ENCODE measurements around the gene CDK6. TPM values are rescaled to one million over a fixed set of nuclear protein-coding genes. Genes with fewer than 3 reads are reported as not detected.

The CDK6 gene
- total and polyA plus RNA-seq, 9 of the 15 experiments (the other 6 are each of a cell fraction or from before 2014, with no cell fraction given), result 7.6 to 109 (median 44.4) TPM

DNA sequence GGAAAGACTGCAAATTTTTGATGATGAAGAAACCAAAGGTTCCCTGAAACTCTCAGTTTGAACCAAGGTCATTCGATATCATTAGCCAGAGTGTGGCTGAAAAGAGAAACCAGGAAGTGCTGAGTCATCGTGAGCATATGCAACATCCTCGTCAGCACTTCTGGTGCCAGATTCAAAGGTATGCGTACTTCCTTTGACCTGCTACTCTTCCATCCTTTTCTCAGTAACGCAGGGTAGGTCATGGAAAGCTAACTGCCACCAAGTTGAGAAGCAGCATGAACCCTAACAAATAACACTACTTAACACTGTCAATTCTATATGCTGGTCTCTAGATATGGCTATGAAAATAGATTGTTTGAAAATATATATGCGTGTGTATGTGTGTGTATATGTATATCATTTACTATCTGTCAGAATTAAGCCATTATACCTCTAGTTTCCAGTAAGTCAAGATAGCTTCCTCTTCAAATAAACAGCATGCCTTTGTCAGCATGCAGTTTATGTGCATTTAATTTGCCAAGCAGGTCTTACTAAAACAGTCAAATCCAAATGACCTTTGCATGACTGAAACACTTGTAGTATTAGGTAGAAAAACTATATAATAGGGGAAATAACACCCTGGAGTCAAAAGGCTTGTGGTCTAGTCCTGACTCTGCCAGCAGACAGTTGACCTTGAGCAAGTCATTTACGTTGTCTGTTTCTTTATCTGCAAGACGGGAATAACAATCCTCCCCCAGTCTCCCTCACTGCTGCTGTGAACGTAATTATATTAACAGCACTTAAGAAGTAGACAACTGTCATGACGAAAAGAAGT lies 26.4 kb downstream of the CDK6 start (continued):
- TF ChIP-seq, protein P1, sequence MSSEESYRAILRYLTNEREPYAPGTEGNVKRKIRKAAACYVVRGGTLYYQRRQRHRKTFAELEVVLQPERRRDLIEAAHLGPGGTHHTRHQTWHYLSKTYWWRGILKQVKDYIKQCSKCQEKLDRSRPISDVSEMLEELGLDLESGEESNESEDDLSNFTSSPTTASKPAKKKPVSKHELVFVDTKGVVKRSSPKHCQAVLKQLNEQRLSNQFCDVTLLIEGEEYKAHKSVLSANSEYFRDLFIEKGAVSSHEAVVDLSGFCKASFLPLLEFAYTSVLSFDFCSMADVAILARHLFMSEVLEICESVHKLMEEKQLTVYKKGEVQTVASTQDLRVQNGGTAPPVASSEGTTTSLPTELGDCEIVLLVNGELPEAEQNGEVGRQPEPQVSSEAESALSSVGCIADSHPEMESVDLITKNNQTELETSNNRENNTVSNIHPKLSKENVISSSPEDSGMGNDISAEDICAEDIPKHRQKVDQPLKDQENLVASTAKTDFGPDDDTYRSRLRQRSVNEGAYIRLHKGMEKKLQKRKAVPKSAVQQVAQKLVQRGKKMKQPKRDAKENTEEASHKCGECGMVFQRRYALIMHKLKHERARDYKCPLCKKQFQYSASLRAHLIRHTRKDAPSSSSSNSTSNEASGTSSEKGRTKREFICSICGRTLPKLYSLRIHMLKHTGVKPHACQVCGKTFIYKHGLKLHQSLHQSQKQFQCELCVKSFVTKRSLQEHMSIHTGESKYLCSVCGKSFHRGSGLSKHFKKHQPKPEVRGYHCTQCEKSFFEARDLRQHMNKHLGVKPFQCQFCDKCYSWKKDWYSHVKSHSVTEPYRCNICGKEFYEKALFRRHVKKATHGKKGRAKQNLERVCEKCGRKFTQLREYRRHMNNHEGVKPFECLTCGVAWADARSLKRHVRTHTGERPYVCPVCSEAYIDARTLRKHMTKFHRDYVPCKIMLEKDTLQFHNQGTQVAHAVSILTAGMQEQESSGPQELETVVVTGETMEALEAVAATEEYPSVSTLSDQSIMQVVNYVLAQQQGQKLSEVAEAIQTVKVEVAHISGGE (CRISPR knock-in tag; IDR thresholded peaks at IDR 0.05), result peak in 1 of 3 experiments; percentile 58; a peak in 1 of 6 replicates
- peak; percentile 81 for TF ChIP-seq HDAC2 (IDR thresholded peaks at IDR 0.05)
- peak; percentile 69; the same call in 1 of the 2 replicates for TF ChIP-seq SOX6 (IDR thresholded peaks at IDR 0.05)
- TF ChIP-seq SRSF3 (IDR thresholded peaks at IDR 0.05; ENCODE audit: insufficient read depth, low read length), result no peak
- TF ChIP-seq, protein P2, sequence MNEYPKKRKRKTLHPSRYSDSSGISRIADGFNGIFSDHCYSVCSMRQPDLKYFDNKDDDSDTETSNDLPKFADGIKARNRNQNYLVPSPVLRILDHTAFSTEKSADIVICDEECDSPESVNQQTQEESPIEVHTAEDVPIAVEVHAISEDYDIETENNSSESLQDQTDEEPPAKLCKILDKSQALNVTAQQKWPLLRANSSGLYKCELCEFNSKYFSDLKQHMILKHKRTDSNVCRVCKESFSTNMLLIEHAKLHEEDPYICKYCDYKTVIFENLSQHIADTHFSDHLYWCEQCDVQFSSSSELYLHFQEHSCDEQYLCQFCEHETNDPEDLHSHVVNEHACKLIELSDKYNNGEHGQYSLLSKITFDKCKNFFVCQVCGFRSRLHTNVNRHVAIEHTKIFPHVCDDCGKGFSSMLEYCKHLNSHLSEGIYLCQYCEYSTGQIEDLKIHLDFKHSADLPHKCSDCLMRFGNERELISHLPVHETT (CRISPR knock-in tag; conservative IDR thresholded peaks at IDR 0.05 in 1 of 2, IDR thresholded peaks at IDR 0.05 in 1 of 2), result peak in 1 of 2 experiments; percentile 75; a peak in 2 of 4 replicates
- peak; percentile 33; the same call in 1 of the 2 replicates for TF ChIP-seq CBX5 (IDR thresholded peaks at IDR 0.05; ENCODE audit: borderline replicate concordance, low read depth)
- no peak for TF ChIP-seq THRAP3 (IDR thresholded peaks at IDR 0.05; ENCODE audit: borderline replicate concordance)
- TF ChIP-seq, protein P3, sequence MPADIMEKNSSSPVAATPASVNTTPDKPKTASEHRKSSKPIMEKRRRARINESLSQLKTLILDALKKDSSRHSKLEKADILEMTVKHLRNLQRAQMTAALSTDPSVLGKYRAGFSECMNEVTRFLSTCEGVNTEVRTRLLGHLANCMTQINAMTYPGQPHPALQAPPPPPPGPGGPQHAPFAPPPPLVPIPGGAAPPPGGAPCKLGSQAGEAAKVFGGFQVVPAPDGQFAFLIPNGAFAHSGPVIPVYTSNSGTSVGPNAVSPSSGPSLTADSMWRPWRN (IDR thresholded peaks at IDR 0.05; ENCODE audit: low read depth), result 0 out of 2 replicates have a peak, but pooled peaks have one; percentile 15
- peak; percentile 18 to 49; a peak in 1 of 4 replicates for TF ChIP-seq KDM1A (IDR thresholded peaks at IDR 0.05)
- no peak for TF ChIP-seq NR3C1 (CRISPR knock-in tag; IDR thresholded peaks at IDR 0.05)
- peak; percentile 52 for TF ChIP-seq TAF9B (IDR thresholded peaks at IDR 0.05; ENCODE audit: partially characterized antibody)
- no peak for TF ChIP-seq CBX8 (IDR thresholded peaks at IDR 0.05; ENCODE audit: borderline replicate concordance, extremely low read depth, low read depth, low read length, poor library complexity, severe bottlenecking)
- peak; percentile 43; the same call in 1 of the 2 replicates for TF ChIP-seq NR2C1 (IDR thresholded peaks at IDR 0.05)
- TF ChIP-seq NR2C1 (tag; IDR thresholded peaks at IDR 0.05), result peak; percentile 87
- no peak for TF ChIP-seq ZNF586 (CRISPR knock-in tag; conservative IDR thresholded peaks at IDR 0.05)
- TF ChIP-seq, protein P4, sequence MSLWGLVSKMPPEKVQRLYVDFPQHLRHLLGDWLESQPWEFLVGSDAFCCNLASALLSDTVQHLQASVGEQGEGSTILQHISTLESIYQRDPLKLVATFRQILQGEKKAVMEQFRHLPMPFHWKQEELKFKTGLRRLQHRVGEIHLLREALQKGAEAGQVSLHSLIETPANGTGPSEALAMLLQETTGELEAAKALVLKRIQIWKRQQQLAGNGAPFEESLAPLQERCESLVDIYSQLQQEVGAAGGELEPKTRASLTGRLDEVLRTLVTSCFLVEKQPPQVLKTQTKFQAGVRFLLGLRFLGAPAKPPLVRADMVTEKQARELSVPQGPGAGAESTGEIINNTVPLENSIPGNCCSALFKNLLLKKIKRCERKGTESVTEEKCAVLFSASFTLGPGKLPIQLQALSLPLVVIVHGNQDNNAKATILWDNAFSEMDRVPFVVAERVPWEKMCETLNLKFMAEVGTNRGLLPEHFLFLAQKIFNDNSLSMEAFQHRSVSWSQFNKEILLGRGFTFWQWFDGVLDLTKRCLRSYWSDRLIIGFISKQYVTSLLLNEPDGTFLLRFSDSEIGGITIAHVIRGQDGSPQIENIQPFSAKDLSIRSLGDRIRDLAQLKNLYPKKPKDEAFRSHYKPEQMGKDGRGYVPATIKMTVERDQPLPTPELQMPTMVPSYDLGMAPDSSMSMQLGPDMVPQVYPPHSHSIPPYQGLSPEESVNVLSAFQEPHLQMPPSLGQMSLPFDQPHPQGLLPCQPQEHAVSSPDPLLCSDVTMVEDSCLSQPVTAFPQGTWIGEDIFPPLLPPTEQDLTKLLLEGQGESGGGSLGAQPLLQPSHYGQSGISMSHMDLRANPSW (CRISPR knock-in tag; IDR thresholded peaks at IDR 0.05), result peak; percentile 16; the same call in 1 of the 2 replicates
- TF ChIP-seq ZBTB17 (CRISPR knock-in tag; IDR thresholded peaks at IDR 0.05), result 0 out of 2 replicates have a peak, but pooled peaks have one; percentile 38
- TF ChIP-seq NBN (IDR thresholded peaks at IDR 0.05; ENCODE audit: low read depth), result peak; percentile 95

All from K562 (cell line).